Muscle layer of colon (tissue), 2 donors: ENCODE measurements around the gene MDGA2.

Experiments used
- H3K27ac ChIP-seq: one replicate; pipeline ENCODE4 v1.7.0; 2013; ENCODE audit warnings: low read depth, mild to moderate bottlenecking, low read length, moderate library complexity
- H3K27me3 ChIP-seq, 2 donors: one replicate each; pipeline ENCODE4 v1.7.0; 2013; ENCODE audit warnings: low read length in 2 of 2, mild to moderate bottlenecking in 2 of 2; ENCODE audit not compliant: insufficient read depth in 2 of 2, control insufficient read depth in 1 of 2
- H3K36me3 ChIP-seq: one replicate; pipeline ENCODE4 v1.7.0; 2013; ENCODE audit warnings: mild to moderate bottlenecking, low read length; ENCODE audit not compliant: insufficient read depth
- H3K4me1 ChIP-seq: one replicate; pipeline ENCODE4 v1.7.0; 2013; ENCODE audit warnings: mild to moderate bottlenecking, low read length; ENCODE audit not compliant: insufficient read depth
- H3K4me3 ChIP-seq, 2 donors: one replicate each; pipeline ENCODE4 v1.7.0; 2013; ENCODE audit warnings: low read length in 2 of 2, low read depth in 1 of 2, mild to moderate bottlenecking in 1 of 2, moderate library complexity in 1 of 2
- H3K9ac ChIP-seq: one replicate; pipeline ENCODE4 v1.7.0; 2013; ENCODE audit warnings: low read length
- H3K9me3 ChIP-seq: one replicate; pipeline ENCODE4 v1.7.0; 2013; ENCODE audit warnings: mild to moderate bottlenecking, low read length
- donor health status: abdominal sarcoma.
- donor health status: Adenocarcinoma of cecum.

MDGA2 gene

DNA sequence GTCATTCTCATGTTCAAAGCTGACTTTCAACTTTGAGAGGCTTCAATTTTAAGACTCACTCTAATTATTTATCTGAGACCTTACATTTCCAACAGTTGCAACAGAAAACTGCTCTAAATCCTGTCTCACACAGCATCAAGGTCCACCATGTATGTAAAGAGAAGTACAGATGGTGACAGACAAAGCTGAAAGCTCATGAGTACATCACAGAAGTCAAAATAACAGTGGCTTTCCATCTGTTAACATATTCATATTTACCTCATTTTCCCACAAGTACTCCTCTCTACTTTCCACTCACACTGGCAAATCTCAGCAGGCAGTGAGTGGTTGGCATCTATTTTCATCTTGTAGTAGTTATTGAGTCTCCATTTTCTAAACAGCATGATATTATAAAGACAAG, 192.0 kb downstream of the MDGA2 start:
- Histone ChIP-seq H3K36me3 (no peaks in the 10 kb centered on the region), H3K27ac (no peak overlapping the region), H3K4me1 (no peaks in the 10 kb centered on the region), H3K27me3 (no peaks in the 10 kb centered on the region), H3K9me3 (no peaks in the 10 kb centered on the region), H3K9ac (no peak overlapping the region), H3K4me3 (no peak overlapping the region)

DNA sequence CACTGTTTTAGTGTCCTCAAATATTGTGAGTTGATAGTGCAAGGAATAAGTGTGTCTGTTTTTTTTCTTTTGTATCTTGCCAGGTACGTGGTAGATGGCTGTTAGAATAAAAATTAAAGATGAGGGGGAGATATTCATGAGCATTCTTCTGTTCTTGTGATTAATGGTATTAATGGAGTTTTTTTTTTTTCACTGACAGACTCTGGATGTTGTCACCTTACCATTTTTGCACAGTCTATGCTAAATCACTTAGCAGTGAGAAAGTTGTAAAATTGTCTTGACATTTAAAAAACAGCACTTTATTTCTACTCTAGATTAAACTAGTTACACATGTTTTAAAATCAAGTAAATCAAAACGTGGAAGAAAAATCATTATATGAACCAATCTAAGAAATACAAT, 204.3 kb downstream of the MDGA2 start:
- no peak overlapping the region for H3K4me3 ChIP-seq
- H3K9ac ChIP-seq = no peak overlapping the region
- H3K4me1 ChIP-seq = no peaks in the 10 kb centered on the region
- H3K36me3 ChIP-seq = no peaks in the 10 kb centered on the region
- H3K9me3 ChIP-seq = no peaks in the 10 kb centered on the region
- no peak overlapping the region for H3K27ac ChIP-seq
- H3K27me3 ChIP-seq = no peaks in the 10 kb centered on the region

DNA sequence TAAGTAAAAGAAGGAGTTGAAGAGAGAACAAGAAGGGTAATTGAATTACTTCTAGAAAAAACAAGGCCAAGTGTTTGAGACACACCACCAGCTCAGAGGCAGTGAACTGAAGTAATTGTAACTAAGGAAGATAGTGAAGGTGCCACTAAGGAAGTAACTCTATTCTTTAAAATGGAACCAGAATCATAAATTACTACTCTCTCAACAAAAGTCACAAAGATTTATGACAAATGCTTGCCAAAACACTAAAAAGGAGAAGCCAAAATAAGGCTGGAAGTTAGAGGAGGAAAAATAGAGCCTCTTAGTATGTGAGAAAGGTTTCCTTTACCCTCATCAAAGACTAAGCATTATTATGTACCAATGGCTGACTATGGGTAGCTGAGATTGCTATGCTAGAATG, 208.5 kb downstream of the MDGA2 start:
- Histone ChIP-seq H3K4me3 (no peak overlapping the region), H3K4me1 (no peaks in the 10 kb centered on the region), H3K27me3 (no peaks in the 10 kb centered on the region), H3K36me3 (no peaks in the 10 kb centered on the region), H3K27ac (no peak overlapping the region), H3K9me3 (no peaks in the 10 kb centered on the region), H3K9ac (no peak overlapping the region)

DNA sequence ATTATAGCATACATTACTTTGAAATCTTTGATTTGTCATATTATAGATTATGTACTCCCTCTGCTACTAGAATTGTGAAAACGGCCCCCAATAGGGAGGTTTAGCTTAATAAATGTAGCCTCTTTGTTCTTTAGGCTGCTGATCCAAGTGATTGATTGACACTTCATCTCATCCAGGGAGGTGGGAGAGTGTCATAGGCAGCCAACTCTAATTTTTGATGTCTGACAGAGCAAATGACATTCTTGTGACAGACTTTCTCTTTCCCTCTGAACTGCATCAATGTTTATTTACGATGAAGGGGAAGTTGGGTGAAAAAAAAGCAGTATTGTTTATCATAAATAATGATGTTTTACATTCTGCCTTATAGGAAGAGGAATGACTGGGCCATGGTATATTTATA, 221.4 kb downstream of the MDGA2 start:
- Histone ChIP-seq H3K36me3 (no peaks in the 10 kb centered on the region), H3K27me3 (no peaks in the 10 kb centered on the region), H3K4me1 (no peaks in the 10 kb centered on the region), H3K4me3 (no peak overlapping the region), H3K27ac (no peak overlapping the region), H3K9ac (no peak overlapping the region), H3K9me3 (no peaks in the 10 kb centered on the region)

DNA sequence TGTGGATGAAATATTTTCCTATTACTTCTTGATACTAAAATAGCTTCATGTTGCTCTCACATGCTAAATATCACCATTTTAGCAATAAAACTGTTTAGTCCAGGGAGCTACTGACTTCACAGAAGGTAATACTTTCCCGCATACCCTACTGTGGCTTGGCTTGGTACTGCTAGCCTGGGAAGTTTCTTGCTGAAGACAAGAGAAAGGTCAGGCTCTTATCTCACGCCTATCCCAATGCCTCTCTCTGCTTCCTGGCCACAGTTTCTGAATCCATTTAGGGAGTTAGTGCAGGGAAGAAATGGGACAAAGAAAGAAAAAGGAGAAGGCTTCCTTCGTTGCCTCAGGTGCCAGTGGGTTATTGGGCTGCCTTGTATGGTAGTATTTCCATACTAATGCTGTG, 228.3 kb downstream of the MDGA2 start:
- no peaks in the 10 kb centered on the region for H3K36me3 ChIP-seq
- no peaks in the 10 kb centered on the region for H3K27me3 ChIP-seq
- H3K9me3 ChIP-seq = no peaks in the 10 kb centered on the region
- no peaks in the 10 kb centered on the region for H3K4me1 ChIP-seq
- H3K4me3 ChIP-seq = no peak overlapping the region
- H3K9ac ChIP-seq = no peak overlapping the region
- no peak overlapping the region for H3K27ac ChIP-seq

DNA sequence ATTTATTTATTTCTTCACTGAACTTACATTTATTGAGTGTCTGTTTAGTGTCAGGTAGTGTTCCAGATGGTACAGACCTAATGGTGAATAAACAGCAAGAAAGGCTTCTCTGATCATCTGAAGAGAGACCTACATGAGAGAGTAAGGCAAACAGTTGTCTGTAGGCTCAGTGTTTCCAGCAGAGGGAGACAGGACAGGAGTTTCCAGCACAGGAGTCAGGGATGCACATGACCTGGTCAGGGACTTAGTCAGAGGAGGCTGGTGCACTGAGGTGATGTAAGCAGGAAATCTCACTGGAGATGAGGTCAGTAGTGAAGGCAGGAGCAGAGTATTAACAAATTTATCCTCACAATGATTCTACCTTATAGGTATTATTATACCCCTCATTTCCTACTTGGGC, 233.2 kb downstream of the MDGA2 start:
- Histone ChIP-seq H3K4me1 (no peaks in the 10 kb centered on the region), H3K27me3 (no peaks in the 10 kb centered on the region), H3K9me3 (no peaks in the 10 kb centered on the region), H3K9ac (no peak overlapping the region), H3K27ac (no peak overlapping the region), H3K36me3 (no peaks in the 10 kb centered on the region), H3K4me3 (no peak overlapping the region)

DNA sequence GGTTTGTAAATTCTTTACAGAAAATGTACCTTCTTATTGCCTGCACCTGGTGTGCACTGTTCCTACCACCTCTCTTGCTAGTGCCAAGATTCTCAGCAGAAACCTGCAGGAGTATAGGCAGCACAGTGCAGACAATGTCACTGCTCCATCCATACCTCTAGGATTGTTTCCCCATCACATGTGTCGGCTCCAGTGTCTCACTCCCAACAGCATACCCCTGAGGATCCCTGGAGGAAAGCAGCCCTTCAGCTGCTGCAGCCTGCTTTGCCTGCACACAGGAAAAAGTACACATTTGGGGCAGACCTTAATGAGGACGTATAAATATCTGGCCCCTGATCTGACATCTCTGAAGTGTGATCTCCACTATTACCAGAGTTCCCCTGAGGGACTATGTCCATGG, 235.5 kb downstream of the MDGA2 start:
- Histone ChIP-seq H3K9ac (no peak overlapping the region), H3K27me3 (no peaks in the 10 kb centered on the region), H3K9me3 (no peaks in the 10 kb centered on the region), H3K4me3 (no peak overlapping the region), H3K4me1 (no peaks in the 10 kb centered on the region), H3K36me3 (no peaks in the 10 kb centered on the region), H3K27ac (no peak overlapping the region)

DNA sequence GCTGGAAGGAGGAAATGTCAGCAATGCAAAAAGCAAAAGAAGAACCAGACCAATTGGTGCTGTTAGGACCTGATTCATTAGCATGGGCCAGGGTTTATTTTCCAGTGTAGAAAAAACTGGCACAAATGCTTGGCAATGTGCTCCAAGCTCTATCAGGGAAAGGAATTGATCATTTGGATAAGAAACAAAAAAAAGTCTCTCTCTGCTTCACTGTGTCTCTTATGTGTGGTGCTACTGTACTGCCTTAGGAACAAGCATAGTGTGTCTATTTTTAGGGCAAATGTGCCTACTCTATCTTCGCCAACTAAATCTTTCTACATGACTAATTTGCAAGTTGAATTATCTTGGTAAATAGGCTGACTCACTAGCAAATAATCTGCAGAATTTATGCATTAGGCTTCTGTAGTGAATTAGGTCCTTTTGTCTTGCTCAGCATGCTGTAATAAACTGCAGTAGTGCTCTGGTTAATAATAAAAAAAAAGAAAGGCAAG, 236.7 kb downstream of the MDGA2 start:
- Histone ChIP-seq H3K9me3 (no peaks in the 10 kb centered on the region), H3K9ac (no peak overlapping the region), H3K36me3 (no peaks in the 10 kb centered on the region), H3K4me3 (no peak overlapping the region), H3K27me3 (no peaks in the 10 kb centered on the region), H3K4me1 (no peaks in the 10 kb centered on the region), H3K27ac (no peak overlapping the region)

DNA sequence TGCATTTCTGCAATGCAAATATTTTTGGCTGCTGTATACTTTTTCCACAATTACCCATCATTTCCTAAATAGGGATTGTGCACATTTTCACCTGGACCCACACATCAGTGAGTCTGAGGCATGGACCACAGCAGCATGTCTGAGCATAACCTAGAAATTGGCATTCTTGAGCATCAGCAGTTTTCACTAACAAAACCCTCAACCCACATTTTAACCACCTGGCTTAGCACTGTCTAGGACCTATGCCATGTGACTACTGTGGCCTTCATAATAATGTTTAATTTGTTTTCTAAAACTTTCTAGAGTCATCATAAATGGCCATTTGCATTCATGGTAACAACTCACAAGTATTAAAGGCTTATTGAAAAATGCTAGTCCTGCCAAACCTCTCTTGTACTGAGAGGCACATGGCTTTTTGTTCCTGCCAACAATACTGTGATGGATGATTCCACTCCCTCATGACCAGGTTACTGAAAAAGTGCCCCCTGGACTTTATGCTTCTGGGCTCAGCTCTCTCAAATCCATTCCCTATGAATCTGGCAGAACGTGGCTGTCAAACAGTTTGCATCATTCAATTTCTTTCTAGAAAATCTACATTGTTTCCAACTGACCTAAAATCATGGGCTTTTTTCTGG, 240.0 kb downstream of the MDGA2 start:
- H3K4me3 ChIP-seq = no peak overlapping the region
- H3K27me3 ChIP-seq = no peaks in the 10 kb centered on the region
- no peaks in the 10 kb centered on the region for H3K9me3 ChIP-seq
- H3K36me3 ChIP-seq = no peaks in the 10 kb centered on the region
- H3K4me1 ChIP-seq = no peaks in the 10 kb centered on the region
- H3K9ac ChIP-seq = no peak overlapping the region
- no peak overlapping the region for H3K27ac ChIP-seq

DNA sequence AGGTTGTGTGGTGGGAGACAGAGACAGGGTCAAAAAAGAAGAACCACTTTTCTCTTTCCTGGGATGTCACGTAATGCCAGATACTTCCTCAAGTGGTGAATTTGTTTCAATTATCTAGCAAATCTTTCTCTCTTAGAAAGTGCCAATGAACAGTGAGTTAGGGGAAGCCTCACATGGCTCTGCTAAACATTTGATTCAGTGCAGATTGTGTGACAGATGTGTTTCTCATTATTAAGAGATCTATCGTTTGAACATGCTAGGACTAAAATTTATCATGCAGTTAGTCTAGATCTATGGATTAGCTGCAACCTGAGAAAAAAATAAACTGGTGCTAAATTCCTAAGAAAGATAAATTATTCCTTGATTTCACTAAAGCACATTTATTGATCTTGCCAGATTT, 247.8 kb downstream of the MDGA2 start:
- Histone ChIP-seq H3K9ac (no peak overlapping the region), H3K9me3 (no peaks in the 10 kb centered on the region), H3K27me3 (no peaks in the 10 kb centered on the region), H3K36me3 (no peaks in the 10 kb centered on the region), H3K4me1 (no peaks in the 10 kb centered on the region), H3K27ac (no peak overlapping the region), H3K4me3 (no peak overlapping the region)

DNA sequence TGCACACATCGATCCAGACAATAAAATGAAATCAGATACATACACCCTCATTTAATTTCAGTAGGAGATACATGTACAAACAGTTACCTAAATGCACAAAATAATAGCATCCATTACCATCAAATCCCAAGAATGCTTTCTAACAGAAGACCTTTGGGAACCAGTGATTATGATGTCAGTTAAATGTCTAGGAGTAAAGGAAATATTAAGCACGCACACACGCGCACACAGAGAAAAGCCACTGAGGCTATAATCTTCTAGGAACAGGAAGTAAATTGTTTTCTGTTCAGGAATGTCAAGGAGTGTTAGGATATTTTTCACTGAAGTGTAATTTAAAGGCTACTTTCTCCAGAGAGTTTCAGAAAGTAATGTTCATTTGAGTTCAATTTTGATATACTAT, 250.1 kb downstream of the MDGA2 start:
- Histone ChIP-seq H3K4me3 (no peak overlapping the region), H3K4me1 (no peaks in the 10 kb centered on the region), H3K27me3 (no peaks in the 10 kb centered on the region), H3K9ac (no peak overlapping the region), H3K9me3 (no peaks in the 10 kb centered on the region), H3K36me3 (no peaks in the 10 kb centered on the region), H3K27ac (no peak overlapping the region)

DNA sequence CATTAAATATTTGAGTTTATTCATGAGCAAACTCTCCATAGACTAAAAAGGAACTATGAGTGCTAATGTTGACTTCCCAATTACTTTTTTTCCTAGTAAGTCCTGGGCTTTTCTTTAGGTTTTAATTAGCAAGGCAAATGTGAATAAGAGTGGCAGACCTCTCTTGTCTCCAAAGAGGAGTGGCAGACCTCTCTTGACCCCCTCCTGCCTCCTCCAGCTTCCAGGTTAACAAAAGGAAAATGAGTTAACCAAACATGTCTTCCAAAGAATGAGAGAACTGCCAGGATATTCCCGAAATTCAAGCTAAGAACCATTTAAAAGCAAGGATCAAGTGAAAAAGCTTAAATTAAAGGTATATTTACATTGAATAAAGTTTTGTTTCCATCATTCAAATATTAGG, 253.2 kb downstream of the MDGA2 start:
- Histone ChIP-seq H3K4me1 (no peaks in the 10 kb centered on the region), H3K27ac (no peak overlapping the region), H3K27me3 (no peaks in the 10 kb centered on the region), H3K9ac (no peak overlapping the region), H3K36me3 (no peaks in the 10 kb centered on the region), H3K4me3 (no peak overlapping the region), H3K9me3 (no peaks in the 10 kb centered on the region)
